IMR-90 (cell line): ENCODE data around the gene HLA-A. TPM values are rescaled to one million over a fixed set of nuclear protein-coding genes. Genes with fewer than 3 reads are reported as not detected.

Source experiments
- ATAC-seq: fragments of 200-7000 bp; cut with Tn5 transposase; 2 replicates; pipeline ENCODE4 v1.9.1; 2020; ENCODE audit warnings: low read depth, mild to moderate bottlenecking, moderate library complexity
- BruUV-seq: library from RNA; stranded (reverse); fragments of 400-500 nt; replicated peaks from 2 replicates; lab custom pipeline; 2021; lab: Mats Ljungman, UMichigan
- CTCF ChIA-PET: fragments of 300-600 bp; formaldehyde crosslinking; extraction: SDS; loops from one replicate; lab custom pipeline; 2021; ENCODE audit warnings: antibody characterized with exemption; lab: Yijun Ruan, JAX
- POLR2A ChIA-PET: fragments of 300-600 bp; sonication (Branson Sonifier 250); formaldehyde crosslinking; loops from one replicate; lab custom pipeline; 2022; ENCODE audit warnings: antibody characterized with exemption; ENCODE audit not compliant: unreplicated experiment; lab: Charles Lee
- DNase-seq: peaks from one replicate; pipeline ENCODE4 v3.0.0; 2013
- H2AFZ ChIP-seq: replicated peaks from 2 replicates; pipeline ENCODE3; 2013; ENCODE audit warnings: low read length, mild to moderate bottlenecking; ENCODE audit not compliant: poor library complexity
- H2AK5ac ChIP-seq: 2 replicates; pipeline ENCODE4 v1.6.1; 2013; ENCODE audit warnings: low read depth, low read length, inconsistent platforms
- H2AK9ac ChIP-seq: replicated peaks from 2 replicates; pipeline ENCODE3; 2013; ENCODE audit warnings: mild to moderate bottlenecking, low read depth, low read length, moderate library complexity; ENCODE audit not compliant: poor library complexity
- H2BK120ac ChIP-seq: 2 replicates; pipeline ENCODE4 v1.6.1; 2013; ENCODE audit warnings: low read depth, low read length, inconsistent platforms
- H2BK15ac ChIP-seq: 3 replicates; pipeline ENCODE4 v1.6.1; 2013; ENCODE audit warnings: low read depth, low read length, inconsistent platforms
- H2BK20ac ChIP-seq: 2 replicates; pipeline ENCODE4 v1.6.1; 2013; ENCODE audit warnings: low read depth, mild to moderate bottlenecking, inconsistent platforms, low read length, moderate library complexity
- H2BK5ac ChIP-seq: 2 replicates; pipeline ENCODE4 v1.6.1; 2013; ENCODE audit warnings: mild to moderate bottlenecking, low read depth, low read length, inconsistent platforms; ENCODE audit not compliant: poor library complexity, severe bottlenecking
- H3K14ac ChIP-seq: replicated peaks from 2 replicates; pipeline ENCODE4 v1.6.1; 2013; ENCODE audit warnings: low read depth, low read length, inconsistent platforms
- H3K18ac ChIP-seq: 2 replicates; pipeline ENCODE4 v1.6.1; 2013; ENCODE audit warnings: low read depth, low read length, control low read depth
- H3K23ac ChIP-seq: 2 replicates; pipeline ENCODE4 v1.6.1; 2013; ENCODE audit warnings: low read depth, low read length, inconsistent platforms
- H3K27ac ChIP-seq: 2 replicates; pipeline ENCODE4 v1.5.1; 2013; ENCODE audit warnings: mild to moderate bottlenecking, control low read depth, low read length; ENCODE audit not compliant: insufficient read depth
- H3K27me3 ChIP-seq: 2 replicates; pipeline ENCODE4 v1.6.1; 2013; ENCODE audit warnings: low read length; ENCODE audit not compliant: control insufficient read depth, insufficient read depth
- H3K36me3 ChIP-seq: 2 replicates; pipeline ENCODE4 v1.6.1; 2013; ENCODE audit warnings: low read length, mixed read lengths; ENCODE audit not compliant: control insufficient read depth, insufficient read depth
- H3K4ac ChIP-seq: 2 replicates; pipeline ENCODE4 v1.6.1; 2013; ENCODE audit warnings: low read depth, low read length, inconsistent platforms
- H3K4me1 ChIP-seq: 2 replicates; pipeline ENCODE4 v1.6.1; 2013; ENCODE audit warnings: low read length, mixed read lengths; ENCODE audit not compliant: control insufficient read depth, insufficient read depth
- H3K4me2 ChIP-seq: 2 replicates; pipeline ENCODE4 v1.6.1; 2013; ENCODE audit warnings: low read depth, mild to moderate bottlenecking, control low read depth, low read length, moderate library complexity
- H3K4me3 ChIP-seq: 2 replicates; pipeline ENCODE4 v1.5.1; 2013; ENCODE audit warnings: low read depth, mild to moderate bottlenecking, control low read depth, low read length, moderate library complexity; ENCODE audit not compliant: insufficient read depth
- H3K56ac ChIP-seq: 2 replicates; pipeline ENCODE4 v1.6.1; 2013; ENCODE audit warnings: low read length, inconsistent platforms; ENCODE audit not compliant: insufficient read depth; ENCODE audit errors: extremely low read depth
- H3K79me1 ChIP-seq, 2 experiments: 2 replicates each; pipeline ENCODE4 v1.6.1; 2013; ENCODE audit warnings: low read length in 2 of 2, inconsistent platforms in 1 of 2, low read depth in 1 of 2
- H3K9ac ChIP-seq: 2 replicates; pipeline ENCODE4 v1.6.1; 2013; ENCODE audit warnings: low read depth, low read length, control low read depth
- H3K9me1 ChIP-seq: 2 replicates; pipeline ENCODE4 v1.6.1; 2013; ENCODE audit warnings: low read length, inconsistent platforms; ENCODE audit not compliant: insufficient read depth
- H3K9me3 ChIP-seq: 2 replicates; pipeline ENCODE4 v1.6.1; 2013; ENCODE audit warnings: low read length; ENCODE audit not compliant: control insufficient read depth, insufficient read depth
- H4K20me1 ChIP-seq: 2 replicates; pipeline ENCODE4 v1.6.1; 2013; ENCODE audit warnings: low read length, inconsistent platforms; ENCODE audit not compliant: insufficient read depth
- H4K5ac ChIP-seq: 2 replicates; pipeline ENCODE4 v1.6.1; 2013; ENCODE audit warnings: mild to moderate bottlenecking, low read depth, low read length, control low read depth
- H4K8ac ChIP-seq, 2 experiments: 2 replicates each; pipeline ENCODE4 v1.6.1; 2013; ENCODE audit warnings: low read depth in 2 of 2, low read length in 2 of 2, control low read depth in 1 of 2, inconsistent platforms in 1 of 2
- H4K91ac ChIP-seq: 2 replicates; pipeline ENCODE4 v1.6.1; 2013; ENCODE audit warnings: low read depth, low read length, inconsistent platforms; ENCODE audit not compliant: insufficient read depth
- BHLHE40 ChIP-seq: fragments of 150-350 bp; IDR thresholded peaks from 2 replicates; pipeline ENCODE4 v1.6.1; 2016; ENCODE audit warnings: mild to moderate bottlenecking, low read depth, low read length
- CEBPB ChIP-seq: IDR thresholded peaks from 2 replicates; pipeline ENCODE4 v1.6.1; 2012; ENCODE audit warnings: low read depth, low read length, improper control_type of control experiment
- MAFK ChIP-seq: IDR thresholded peaks from 2 replicates; pipeline ENCODE4 v1.6.1; 2012; ENCODE audit warnings: low read depth, low read length, improper control_type of control experiment
- RAD21 ChIP-seq: IDR thresholded peaks from 2 replicates; pipeline ENCODE4 v1.6.1; 2012; ENCODE audit warnings: low read length, improper control_type of control experiment
- WGBS, 2 experiments: methylation state at CpG; one replicate each; pipeline versions ENCODE4 v1.1.5 to v1.1.7; 2013; ENCODE audit warnings: missing lambda C conversion rate in 2 of 2; ENCODE audit not compliant: insufficient read length in 1 of 2; ENCODE audit errors: extremely low coverage in 2 of 2; 5-methylcytosine and 5-hydroxymethylcytosine counted together
- dilution Hi-C: fragments of 300-500 bp; cut with HindIII; formaldehyde crosslinking; loops from one replicate; pipeline ENCODE4 v1.14.3; 2018; ENCODE audit warnings: low sequenced_read_pairs; ENCODE audit not compliant: unreplicated experiment
- in situ Hi-C: fragments of 300-500 bp; cut with MboI; formaldehyde crosslinking; loops from 3 replicates; pipeline ENCODE4 v1.14.3; 2019; ENCODE audit warnings: low sequenced_read_pairs, inconsistent platforms, mixed read lengths
- intact Hi-C: fragments of 100-400 bp; cut with micrococcal nuclease; formaldehyde crosslinking; loops from 2 replicates; pipeline ENCODE4 v1.10.0; 2022
- polyA plus RNA-seq, 3 experiments: library from polyadenylated mRNA; depleted of rRNA; stranded (reverse); fragments of >200 nt; gene quantifications; 2 replicates each; pipeline ENCODE4 v1.2.3, GENCODE V29; 2012; ENCODE audit warnings: low replicate concordance in 1 of 3
- total RNA-seq: library from RNA; depleted of rRNA; stranded (reverse); fragments of >200 nt; gene quantifications from 2 replicates; pipeline ENCODE4 v1.2.3, GENCODE V29; 2012

Gene HLA-A
- total and polyA plus RNA-seq, 2 of the 4 experiments (the other 2 are of a cell fraction), result 94.5 to 218 TPM

DNA sequence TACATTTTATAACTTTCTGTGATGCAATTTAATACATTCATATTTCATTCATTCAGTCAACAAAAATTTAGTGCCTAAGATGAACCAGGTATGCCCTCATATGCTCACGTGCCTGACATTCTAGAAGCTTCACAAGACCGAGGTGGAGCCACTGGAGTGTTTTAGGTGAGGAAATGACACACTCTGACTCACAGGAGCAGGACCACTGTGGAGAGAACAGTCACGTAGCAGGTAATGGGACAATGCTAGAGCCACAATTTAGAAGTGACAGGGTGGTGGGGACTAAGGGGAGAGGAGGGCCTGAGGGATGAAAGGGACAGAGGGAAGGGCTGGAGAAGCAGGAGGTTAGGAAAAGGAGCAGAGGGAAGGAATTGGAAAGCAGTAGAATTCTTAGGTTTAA, 17.6 kb upstream of the HLA-A start:
- no peaks in the 10 kb centered on the region for H3K36me3 ChIP-seq
- no peak for ATAC-seq
- TF ChIP-seq MAFK, result no peak
- TF ChIP-seq RAD21, result no peak
- no peak for TF ChIP-seq CEBPB
- TF ChIP-seq BHLHE40, result no peak
- no peak overlapping the region for H3K14ac ChIP-seq
- H4K91ac ChIP-seq, result no peak overlapping the region
- H3K56ac ChIP-seq, result no peak overlapping the region
- BruUV-seq, result no TSS peak
- no peak overlapping the region for H2AFZ ChIP-seq
- intact Hi-C loops, result no loop called here
- H3K4me2 ChIP-seq, result no peak overlapping the region
- no peak overlapping the region for H2AK9ac ChIP-seq
- H2BK15ac ChIP-seq, result no peak overlapping the region
- H3K27me3 ChIP-seq, result peaks cover 1% of the 10 kb centered on the region; the same call in 1 of the 2 replicates
- H3K23ac ChIP-seq, result no peak overlapping the region
- H4K8ac ChIP-seq, result no peak overlapping the region
- H4K20me1 ChIP-seq, result no peaks in the 10 kb centered on the region
- in situ Hi-C loops, result no loop called here
- H3K4me3 ChIP-seq, result no peak overlapping the region
- no peak for DNase-seq
- ChIA-PET POLR2A (no interaction called here), CTCF (no interaction called here)
- no peak overlapping the region for H3K9ac ChIP-seq
- H3K18ac ChIP-seq, result no peak overlapping the region
- H2BK120ac ChIP-seq, result no peak overlapping the region
- WGBS, 2 experiments, result 80% methylated on average over 1 of the region's 3 CpGs; no CpG with 5 or more reads in 1 of the 2 experiments
- H3K4me1 ChIP-seq, result no peaks in the 10 kb centered on the region
- H3K79me1 ChIP-seq, result peaks cover 0 to 8% of the 10 kb centered on the region in 2 experiments; a peak in 1 of 4 replicates
- H2BK5ac ChIP-seq, result no peak overlapping the region
- H3K4ac ChIP-seq, result no peak overlapping the region
- H3K9me3 ChIP-seq, result no peaks in the 10 kb centered on the region
- H4K5ac ChIP-seq, result no peak overlapping the region
- H3K9me1 ChIP-seq, result no peaks in the 10 kb centered on the region; the same call in 1 of the 2 replicates
- no peak overlapping the region for H2BK20ac ChIP-seq
- dilution Hi-C loops, result no loop called here
- H2AK5ac ChIP-seq, result no peak overlapping the region
- H3K27ac ChIP-seq, result no peak overlapping the region
